Measurements from ENCODE around the gene FOXJ2. TPM values are rescaled to one million over a fixed set of nuclear protein-coding genes. Genes with fewer than 3 reads are reported as not detected.
A peak's percentile ranks its signal among the peaks of the same experiment; 100 is the strongest.
"Not testable (repeated sequence)": the region's sequence is repeated elsewhere in the genome, so short reads cannot be mapped to it uniquely, and the experiment has no call there.

The FOXJ2 gene
- total RNA-seq, 1 donor from 2014 or later = 24.8 TPM

DNA sequence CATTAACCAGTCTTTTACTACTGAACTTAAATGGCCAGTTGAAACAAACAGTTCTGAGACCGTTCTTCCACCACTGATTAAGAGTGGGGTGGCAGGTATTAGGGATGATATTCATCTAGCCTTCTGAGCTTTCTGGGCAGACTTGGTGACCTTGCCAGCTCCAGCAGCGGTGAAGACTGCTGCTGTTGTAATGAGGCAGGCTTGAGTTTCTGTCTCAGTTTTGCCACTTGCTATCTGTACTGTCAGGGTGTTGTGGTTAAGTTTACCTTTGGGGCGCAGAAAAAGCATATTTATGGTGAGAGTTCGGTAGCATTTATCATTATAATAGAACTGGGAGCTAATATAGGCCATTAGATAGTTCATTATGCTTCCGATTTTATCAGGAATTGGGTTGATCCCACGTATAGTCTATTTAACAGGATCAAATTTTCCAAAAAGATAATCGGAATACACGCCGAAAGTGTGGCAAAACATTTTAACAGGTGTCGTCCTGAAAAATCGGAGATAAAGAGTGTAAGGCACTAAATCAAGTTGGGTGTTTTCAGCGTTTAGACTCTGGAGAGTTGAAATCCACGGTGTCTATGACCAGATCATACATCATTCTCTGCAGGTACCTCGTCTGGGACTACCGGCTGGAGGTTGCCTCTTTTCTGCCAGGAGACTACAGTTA, 48.9 kb downstream of the FOXJ2 start:
- intact Hi-C loops (cut with DNase I) = loop anchor here (10.0 kb wide), 1 partner anchor 47 kb away; the partner anchor contains the start of gene FOXJ2

GRCh38 chr12:8082808-8083100, 50.2 kb downstream of the FOXJ2 start:
- Histone ChIP-seq H3K4me3 (peak overlapping the region; percentile 92 to 94), H3K27ac (peak overlapping the region; percentile 96), H3K36me3 (no peaks in the 10 kb centered on the region), H3K27me3 (no peaks in the 10 kb centered on the region), H3K4me1 (peaks cover 33% of the 10 kb centered on the region), H3K9me3 (no peaks in the 10 kb centered on the region)
- TF ChIP-seq POLR2A (IDR thresholded peaks at IDR 0.05) (no peak), CTCF (IDR thresholded peaks at IDR 0.05) (no peak), POLR2AphosphoS5 (IDR thresholded peaks at IDR 0.05; ENCODE audit: insufficient read depth in 1 of 2, low read depth in 1 of 2) (no peak)
- intact Hi-C loops (cut with DNase I) = loop anchor here (10.0 kb wide), 1 partner anchor 48 kb away; the partner anchor contains the start of gene FOXJ2
- no peak for DNase-seq (ENCODE audit: extremely low spot score in 2 of 2)

More for the DNA sequence above, 48.9 kb downstream of the FOXJ2 start:
- no peak for DNase-seq (ENCODE audit: extremely low spot score in 2 of 2)
- H3K4me3 ChIP-seq = peak overlapping the region; percentile 92 to 94
- no peaks in the 10 kb centered on the region for H3K9me3 ChIP-seq
- peak overlapping the region; percentile 96 for H3K27ac ChIP-seq
- H3K4me1 ChIP-seq = peaks cover 33% of the 10 kb centered on the region
- no peaks in the 10 kb centered on the region for H3K36me3 ChIP-seq
- TF ChIP-seq CTCF (IDR thresholded peaks at IDR 0.05) = no peak
- no peak for TF ChIP-seq POLR2AphosphoS5 (IDR thresholded peaks at IDR 0.05; ENCODE audit: insufficient read depth in 1 of 2, low read depth in 1 of 2)
- TF ChIP-seq POLR2A (IDR thresholded peaks at IDR 0.05) = no peak
- no peaks in the 10 kb centered on the region for H3K27me3 ChIP-seq

GRCh38 chr12:8084351-8084750, 51.8 kb downstream of the FOXJ2 start:
- H3K27ac ChIP-seq; H3K36me3 ChIP-seq; H3K9me3 ChIP-seq; H3K27me3 ChIP-seq; H3K4me3 ChIP-seq; DNase-seq (ENCODE audit: extremely low spot score in 2 of 2): not testable (repeated sequence)
- peaks cover 43% of the 10 kb centered on the region for H3K4me1 ChIP-seq
- intact Hi-C loops (cut with DNase I) = loop anchor here (10.0 kb wide), 1 partner anchor 50 kb away; the partner anchor contains the start of gene FOXJ2

GRCh38 chr12:8087666-8088065, 55.1 kb downstream of the FOXJ2 start:
- peaks cover 31% of the 10 kb centered on the region for H3K4me1 ChIP-seq
- no peaks in the 10 kb centered on the region for H3K27me3 ChIP-seq
- no peak for TF ChIP-seq POLR2AphosphoS5 (IDR thresholded peaks at IDR 0.05; ENCODE audit: insufficient read depth in 1 of 2, low read depth in 1 of 2)
- no peak for TF ChIP-seq CTCF (IDR thresholded peaks at IDR 0.05)
- TF ChIP-seq POLR2A (IDR thresholded peaks at IDR 0.05) = no peak
- H3K36me3 ChIP-seq = peaks cover 0 to 35% of the 10 kb centered on the region in 2 donors
- intact Hi-C loops (cut with DNase I) = loop anchor here (10.0 kb wide), 1 partner anchor 53 kb away; the partner anchor contains the start of gene FOXJ2
- no peak overlapping the region for H3K4me3 ChIP-seq
- no peak overlapping the region for H3K27ac ChIP-seq
- DNase-seq (ENCODE audit: extremely low spot score in 2 of 2) = no peak
- H3K9me3 ChIP-seq = no peaks in the 10 kb centered on the region

- H3K36me3 ChIP-seq = peaks cover 0 to 45% of the 10 kb centered on the region in 2 donors
- intact Hi-C loops (cut with DNase I) = loop anchor here (10.0 kb wide), 1 partner anchor 54 kb away; the partner anchor contains the start of gene FOXJ2
Observed at GRCh38 chr12:8088574-8088973, 56.1 kb downstream of the FOXJ2 start.

DNA sequence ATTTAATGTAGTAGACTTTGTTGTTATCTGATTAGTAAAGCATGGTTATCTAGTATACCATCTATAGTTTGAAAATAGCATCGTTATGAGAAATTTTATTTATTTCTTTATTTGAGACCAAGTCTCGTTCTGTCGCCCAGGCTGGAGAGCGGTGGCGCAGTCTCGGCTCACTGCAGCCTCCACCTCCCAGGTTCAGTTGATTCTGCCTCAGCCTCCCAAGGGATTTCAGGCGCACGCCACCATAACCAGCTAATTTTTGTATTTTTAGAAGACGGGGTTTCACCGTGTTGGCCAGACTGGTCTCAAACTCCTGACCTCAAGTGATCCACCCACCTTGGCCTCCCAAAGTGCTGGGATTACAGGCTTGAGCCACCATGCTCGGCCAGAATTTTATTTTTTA, 56.8 kb downstream of the FOXJ2 start:
- not testable (repeated sequence) for DNase-seq (ENCODE audit: extremely low spot score in 2 of 2); H3K9me3 ChIP-seq; H3K4me3 ChIP-seq; H3K27me3 ChIP-seq; H3K27ac ChIP-seq
- peaks cover 0 to 52% of the 10 kb centered on the region in 2 donors for H3K36me3 ChIP-seq
- H3K4me1 ChIP-seq = peaks cover 15% of the 10 kb centered on the region
- intact Hi-C loops (cut with DNase I) = loop anchor here (10.0 kb wide), 1 partner anchor 54 kb away; the partner anchor contains the start of gene FOXJ2

More at GRCh38 chr12:8088574-8088973, 56.1 kb downstream of the FOXJ2 start:
- Histone ChIP-seq H3K27me3 (no peaks in the 10 kb centered on the region), H3K4me1 (peaks cover 22% of the 10 kb centered on the region), H3K9me3 (no peaks in the 10 kb centered on the region), H3K27ac (no peak overlapping the region), H3K4me3 (no peak overlapping the region)
- no peak for DNase-seq (ENCODE audit: extremely low spot score in 2 of 2)
- TF ChIP-seq POLR2A (IDR thresholded peaks at IDR 0.05) = no peak
- TF ChIP-seq POLR2AphosphoS5 (IDR thresholded peaks at IDR 0.05; ENCODE audit: insufficient read depth in 1 of 2, low read depth in 1 of 2) = no peak
- no peak for TF ChIP-seq CTCF (IDR thresholded peaks at IDR 0.05)
